Uterus (tissue), 4 donors: Measurements from ENCODE around the gene MOB3C. TPM values are rescaled to one million over a fixed set of nuclear protein-coding genes. Genes with fewer than 3 reads are reported as not detected.

Source experiments
- DNase-seq, 2 donors: peaks; one replicate each; pipeline ENCODE4 v3.0.0-alpha.2; 2019 to 2020
- H3K27ac ChIP-seq, 2 donors: fragments of 200-600 bp; sonication (generic); 1 replicate in 1 of 2; 2 replicates in 1 of 2; pipeline ENCODE4 v1.5.1; 2016 to 2018
- H3K27me3 ChIP-seq, 2 donors: fragments of 200-600 bp; sonication (generic); one replicate each; pipeline ENCODE4 v1.5.1; 2018 to 2019; ENCODE audit warnings: control low read depth in 1 of 2
- H3K36me3 ChIP-seq, 2 donors: fragments of 200-600 bp; sonication (generic); one replicate each; pipeline ENCODE4 v1.5.1; 2019; ENCODE audit warnings: control low read depth in 1 of 2
- H3K4me1 ChIP-seq, 2 donors: fragments of 200-600 bp; sonication (generic); one replicate each; pipeline ENCODE4 v1.5.1; 2018 to 2019; ENCODE audit warnings: control low read depth in 1 of 2
- H3K4me3 ChIP-seq, 2 donors: fragments of 200-600 bp; sonication (generic); 1 replicate in 1 of 2; 2 replicates in 1 of 2; pipeline ENCODE4 v1.5.1; 2018 to 2019; ENCODE audit warnings: mild to moderate bottlenecking in 1 of 2
- H3K9me3 ChIP-seq, 2 donors: fragments of 200-600 bp; sonication (generic); one replicate each; pipeline ENCODE4 v1.5.1; 2019; ENCODE audit warnings: control low read depth in 1 of 2
- POLR2A ChIP-seq, 2 donors: fragments of 450-650 bp; IDR thresholded peaks; one replicate each; pipeline ENCODE4 v1.6.1; 2016; ENCODE audit warnings: antibody characterized with exemption in 2 of 2, mild to moderate bottlenecking in 1 of 2, moderate library complexity in 1 of 2
- intact Hi-C: fragments of 100-400 bp; cut with DNase I; formaldehyde crosslinking; loops from one replicate; pipeline ENCODE4 v1.15.1; 2023; ENCODE audit warnings: low total_unique reads
- total RNA-seq, 4 donors: library from RNA; depleted of rRNA in 3 of 4; stranded (reverse); fragments of >200 nt in 3 of 4; gene quantifications; one replicate each; pipeline versions ENCODE4 v1.1.0 to v1.2.4, GENCODE V29; 2014 to 2023
- TF ChIP-seq, protein P1 (sequence below), 4 experiments: fragments of 200-600 bp in 2 of 4; fragments of 450-650 bp in 2 of 4; sonication (generic) in 2 of 4; IDR thresholded peaks; one replicate each; pipeline ENCODE4 v1.5.1; 2016 to 2019; ENCODE audit warnings: antibody characterized with exemption in 4 of 4, mild to moderate bottlenecking in 2 of 4, moderate library complexity in 1 of 4
- donor health status: DM: yes; HTN: yes; CAD: no.

The MOB3C gene
- total RNA-seq, 4 donors from 2014 or later, result 6.9 to 22.5 (median 16.6) TPM

DNA sequence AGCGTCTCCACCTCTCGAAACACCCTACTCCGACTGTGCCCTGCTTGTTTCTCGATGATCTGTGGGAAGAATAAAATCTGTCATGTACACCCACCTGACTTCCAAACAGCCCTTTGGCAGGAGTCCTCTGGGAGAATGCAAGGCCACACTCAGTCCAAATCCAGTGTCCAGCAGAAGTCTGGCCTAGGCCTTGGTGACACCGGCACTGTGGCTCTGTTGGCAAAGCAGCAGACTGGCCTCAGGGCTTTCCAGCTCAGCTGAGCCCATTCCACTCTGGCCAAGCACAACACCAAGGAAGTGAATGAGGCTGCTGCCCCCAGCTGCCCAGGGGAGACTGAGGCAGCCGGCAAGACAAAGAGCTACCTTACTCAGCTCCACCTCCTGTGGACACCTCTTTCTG is 40.0 kb downstream of the MOB3C start:
- Histone ChIP-seq H3K36me3 (no peaks in the 10 kb centered on the region), H3K9me3 (no peaks in the 10 kb centered on the region), H3K27me3 (no peaks in the 10 kb centered on the region), H3K4me1 (no peaks in the 10 kb centered on the region), H3K27ac (no peak overlapping the region), H3K4me3 (no peak overlapping the region)
- no peak for TF ChIP-seq POLR2A (IDR thresholded peaks at IDR 0.05)
- TF ChIP-seq, protein P1, sequence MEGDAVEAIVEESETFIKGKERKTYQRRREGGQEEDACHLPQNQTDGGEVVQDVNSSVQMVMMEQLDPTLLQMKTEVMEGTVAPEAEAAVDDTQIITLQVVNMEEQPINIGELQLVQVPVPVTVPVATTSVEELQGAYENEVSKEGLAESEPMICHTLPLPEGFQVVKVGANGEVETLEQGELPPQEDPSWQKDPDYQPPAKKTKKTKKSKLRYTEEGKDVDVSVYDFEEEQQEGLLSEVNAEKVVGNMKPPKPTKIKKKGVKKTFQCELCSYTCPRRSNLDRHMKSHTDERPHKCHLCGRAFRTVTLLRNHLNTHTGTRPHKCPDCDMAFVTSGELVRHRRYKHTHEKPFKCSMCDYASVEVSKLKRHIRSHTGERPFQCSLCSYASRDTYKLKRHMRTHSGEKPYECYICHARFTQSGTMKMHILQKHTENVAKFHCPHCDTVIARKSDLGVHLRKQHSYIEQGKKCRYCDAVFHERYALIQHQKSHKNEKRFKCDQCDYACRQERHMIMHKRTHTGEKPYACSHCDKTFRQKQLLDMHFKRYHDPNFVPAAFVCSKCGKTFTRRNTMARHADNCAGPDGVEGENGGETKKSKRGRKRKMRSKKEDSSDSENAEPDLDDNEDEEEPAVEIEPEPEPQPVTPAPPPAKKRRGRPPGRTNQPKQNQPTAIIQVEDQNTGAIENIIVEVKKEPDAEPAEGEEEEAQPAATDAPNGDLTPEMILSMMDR (IDR thresholded peaks at IDR 0.05), result no peak
- DNase-seq, result no peak
- intact Hi-C loops, result no loop called here

DNA sequence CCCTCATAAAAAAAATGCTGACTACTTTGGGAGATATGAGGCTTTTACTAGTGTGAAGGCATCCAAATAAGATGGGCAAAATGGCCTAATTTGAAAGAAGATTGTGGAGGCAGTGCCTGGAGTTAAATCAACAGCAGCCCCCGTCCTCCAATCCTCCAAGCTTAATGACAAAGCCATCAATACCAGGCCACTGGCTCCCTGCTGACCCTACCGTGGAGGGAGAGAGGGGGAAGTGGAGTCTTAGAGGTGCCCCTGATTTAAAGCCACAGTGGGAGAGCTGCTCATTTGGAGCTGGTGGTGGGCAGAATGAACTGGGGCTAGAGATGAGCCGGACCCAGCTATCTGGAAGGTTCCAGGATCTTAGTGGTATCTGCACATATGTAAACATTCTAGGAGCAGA is 40.8 kb downstream of the MOB3C start:
- no peak for DNase-seq
- H3K4me1 ChIP-seq, result no peaks in the 10 kb centered on the region
- H3K27ac ChIP-seq, result no peak overlapping the region
- no peak overlapping the region for H3K4me3 ChIP-seq
- H3K36me3 ChIP-seq, result no peaks in the 10 kb centered on the region
- TF ChIP-seq POLR2A (IDR thresholded peaks at IDR 0.05), result no peak
- TF ChIP-seq, protein P1 (IDR thresholded peaks at IDR 0.05), result no peak
- H3K27me3 ChIP-seq, result no peaks in the 10 kb centered on the region
- no peaks in the 10 kb centered on the region for H3K9me3 ChIP-seq
- intact Hi-C loops, result no loop called here

DNA sequence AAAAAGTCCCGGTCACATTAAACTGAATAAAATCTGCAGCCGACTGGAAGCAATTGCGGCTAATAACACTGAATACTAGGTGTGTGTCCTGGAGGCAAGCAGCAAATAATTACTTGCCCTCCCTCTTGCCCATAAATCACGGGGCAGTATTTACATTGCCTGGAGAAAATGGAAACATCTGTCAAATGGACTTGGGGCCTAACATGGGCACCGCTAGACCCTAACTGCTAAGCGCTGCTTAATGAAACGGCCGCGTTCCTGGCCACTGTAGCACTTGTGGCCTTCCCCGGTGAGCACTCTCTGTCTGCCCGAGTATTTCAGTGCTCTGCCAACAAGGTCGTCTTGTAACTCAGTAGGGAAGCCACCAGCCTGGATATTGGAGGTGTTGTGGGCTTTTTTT is 41.3 kb downstream of the MOB3C start:
- intact Hi-C loops, result no loop called here
- Histone ChIP-seq H3K4me1 (no peaks in the 10 kb centered on the region), H3K27ac (no peak overlapping the region), H3K9me3 (no peaks in the 10 kb centered on the region), H3K36me3 (no peaks in the 10 kb centered on the region), H3K27me3 (no peaks in the 10 kb centered on the region), H3K4me3 (no peak overlapping the region)
- TF ChIP-seq, protein P1 (IDR thresholded peaks at IDR 0.05), result no peak
- DNase-seq, result no peak

DNA sequence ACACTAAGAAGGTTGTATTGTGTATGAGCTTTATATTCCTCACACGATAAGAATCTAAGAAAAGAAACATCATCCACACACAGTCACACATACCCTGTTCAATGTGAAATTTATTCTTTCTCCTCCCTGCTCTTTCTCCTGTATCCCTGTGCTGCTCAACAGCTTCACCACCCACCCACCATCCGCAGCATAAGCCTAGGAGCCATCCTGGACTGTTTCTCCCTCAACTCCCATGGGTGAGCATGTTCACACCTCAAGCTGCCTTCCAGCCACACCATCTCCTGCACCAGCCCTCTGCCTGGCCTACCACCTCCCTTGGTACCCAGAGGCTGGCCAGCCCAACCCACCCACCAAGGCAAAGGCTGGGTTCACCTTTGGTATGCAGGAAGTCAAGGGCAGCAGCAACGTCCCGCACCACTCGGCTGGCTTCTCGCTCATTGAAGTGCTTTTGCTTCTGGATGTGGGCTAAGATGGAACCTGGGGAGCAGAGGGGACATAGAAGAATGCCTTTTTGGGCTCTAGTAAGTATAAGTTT is 44.9 kb downstream of the MOB3C start:
- Histone ChIP-seq H3K4me1 (no peaks in the 10 kb centered on the region), H3K9me3 (no peaks in the 10 kb centered on the region), H3K4me3 (no peak overlapping the region), H3K27ac (no peak overlapping the region), H3K36me3 (no peaks in the 10 kb centered on the region), H3K27me3 (no peaks in the 10 kb centered on the region)
- TF ChIP-seq, protein P1 (IDR thresholded peaks at IDR 0.05), result no peak
- TF ChIP-seq POLR2A (IDR thresholded peaks at IDR 0.05), result no peak
- DNase-seq, result no peak
- intact Hi-C loops, result no loop called here

DNA sequence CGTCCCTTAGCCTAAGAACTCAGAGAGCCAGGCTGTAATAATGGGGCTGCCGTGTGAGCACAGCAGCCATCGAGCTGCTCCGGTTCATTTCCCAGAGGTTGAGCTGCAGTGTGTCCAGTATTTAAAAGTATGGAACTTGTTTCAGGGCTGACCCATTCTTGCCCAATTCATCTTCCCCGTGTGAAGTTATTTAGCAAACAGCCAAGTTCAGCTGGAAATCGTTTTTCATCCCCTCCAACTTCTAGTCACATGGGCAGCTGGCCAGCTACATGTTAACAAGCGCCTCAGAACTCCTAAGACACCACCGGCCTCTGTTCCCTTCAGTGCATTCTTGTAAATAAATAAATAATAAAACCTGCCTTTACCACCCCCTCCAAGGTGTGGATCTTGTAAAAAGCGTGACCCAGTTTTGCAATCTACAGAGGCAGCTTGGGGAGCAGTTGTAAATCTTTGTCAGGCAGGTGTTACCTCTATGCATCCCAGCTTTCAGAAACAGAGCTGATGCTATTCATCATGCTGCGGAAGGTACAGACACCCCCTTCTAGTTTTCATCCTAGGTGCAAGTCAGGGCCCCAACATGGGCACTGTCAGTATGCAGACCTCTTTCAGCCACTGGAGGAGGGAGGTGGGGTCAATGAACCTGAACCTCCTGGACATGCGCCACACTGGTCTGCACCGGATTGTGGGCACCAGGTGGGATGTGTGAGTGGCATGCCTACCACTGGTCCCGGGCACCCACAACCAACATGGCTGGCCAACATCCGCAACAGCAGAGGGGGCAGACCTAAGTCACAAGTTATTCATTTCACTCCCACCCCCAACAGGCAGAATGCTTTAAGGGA is 46.5 kb downstream of the MOB3C start:
- H3K4me3 ChIP-seq, result no peak overlapping the region
- no peaks in the 10 kb centered on the region for H3K4me1 ChIP-seq
- intact Hi-C loops, result no loop called here
- no peaks in the 10 kb centered on the region for H3K27me3 ChIP-seq
- no peak for DNase-seq
- no peaks in the 10 kb centered on the region for H3K9me3 ChIP-seq
- no peak for TF ChIP-seq POLR2A (IDR thresholded peaks at IDR 0.05)
- TF ChIP-seq, protein P1 (IDR thresholded peaks at IDR 0.05), result no peak
- H3K27ac ChIP-seq, result no peak overlapping the region
- H3K36me3 ChIP-seq, result no peaks in the 10 kb centered on the region
